GM18517 (cell line): ENCODE results near the gene PTPRM.
"Not testable (repeated sequence)": the region's sequence is repeated elsewhere in the genome, so short reads cannot be mapped to it uniquely, and the experiment has no call there.

Experiments
- ATAC-seq: cut with Tn5 transposase; IDR thresholded peaks from one replicate; pipeline ENCODE4 v1.9.1; 2021; ENCODE audit warnings: mild to moderate bottlenecking, moderate library complexity; ENCODE audit not compliant: unreplicated experiment

Gene PTPRM

DNA sequence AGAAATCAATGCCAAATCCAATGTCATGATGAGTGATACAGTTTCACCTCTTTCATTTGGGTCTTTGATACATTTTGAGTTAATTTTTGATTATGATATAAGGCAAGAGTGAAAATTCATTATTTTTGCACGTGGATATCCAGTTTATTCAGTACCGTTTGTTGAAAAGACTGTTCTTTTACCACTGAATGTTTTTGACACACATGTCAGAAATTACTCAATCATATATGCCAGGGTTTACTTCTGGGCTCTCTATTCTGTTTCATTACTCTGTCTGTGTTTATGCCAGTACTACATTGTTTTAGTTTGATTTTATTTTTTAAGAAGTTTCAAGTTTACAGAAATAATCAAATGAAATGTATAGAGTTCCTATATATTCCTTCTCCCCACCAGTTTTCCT, 154.4 kb downstream of the PTPRM start:
- no peak for ATAC-seq

DNA sequence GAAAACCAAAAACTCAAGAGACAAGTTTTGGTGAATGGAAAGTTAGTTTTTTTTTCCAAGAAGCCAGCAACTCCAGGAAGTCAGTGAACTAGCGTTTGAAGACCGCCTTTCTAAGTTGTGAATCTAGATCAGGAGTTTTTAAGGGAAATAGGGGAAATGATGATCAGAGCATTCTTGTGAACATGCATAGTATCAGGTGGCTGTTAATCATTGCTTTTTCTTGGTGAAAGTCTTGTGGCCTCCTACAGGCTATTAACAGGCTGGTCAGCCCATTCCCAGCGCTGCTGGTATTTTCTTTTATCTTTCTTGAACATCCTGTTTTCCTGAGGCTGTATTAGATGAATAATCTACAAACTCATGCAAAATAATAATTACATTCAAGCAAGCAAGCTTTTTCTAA, 155.8 kb downstream of the PTPRM start:
- no peak for ATAC-seq

DNA sequence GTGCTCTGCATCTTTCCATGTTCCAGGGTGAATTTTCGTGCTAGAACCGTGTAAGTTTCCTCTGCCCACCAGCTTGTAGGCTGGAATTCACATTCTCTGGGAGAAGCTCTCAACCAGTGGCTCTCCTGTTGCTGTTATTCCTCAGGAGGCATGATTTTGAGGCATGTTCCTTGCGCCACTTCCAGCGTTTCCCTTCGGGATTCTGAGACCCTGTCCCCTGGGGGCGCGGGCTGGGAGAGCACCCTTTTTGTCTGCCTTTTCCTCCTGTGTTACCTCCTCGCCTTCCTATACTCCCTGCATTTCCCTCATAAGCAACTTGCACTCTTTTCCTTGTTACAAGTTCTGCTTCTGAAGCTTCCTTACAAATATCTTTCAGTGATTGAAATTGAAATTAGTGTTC, 156.4 kb downstream of the PTPRM start:
- no peak for ATAC-seq

DNA sequence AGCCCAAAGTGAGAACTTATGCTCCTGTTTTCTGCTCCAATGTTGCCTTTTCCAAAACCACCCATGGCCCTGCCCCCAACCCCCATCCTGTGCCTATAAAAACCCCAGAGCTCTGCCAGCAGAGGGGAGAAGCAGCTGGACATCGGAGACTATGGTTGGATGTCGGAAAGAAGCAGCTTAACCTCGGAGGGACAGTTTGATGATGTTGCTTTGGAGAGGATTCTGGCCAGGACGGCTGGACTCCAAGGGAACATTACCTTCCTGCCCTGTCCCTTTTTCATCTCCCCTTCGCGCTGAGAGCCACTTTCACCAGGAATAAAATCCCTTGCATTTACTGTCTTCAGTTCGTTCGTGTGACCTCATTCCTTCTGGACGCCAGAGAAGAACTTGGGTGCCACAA, 158.4 kb downstream of the PTPRM start:
- no peak for ATAC-seq

DNA sequence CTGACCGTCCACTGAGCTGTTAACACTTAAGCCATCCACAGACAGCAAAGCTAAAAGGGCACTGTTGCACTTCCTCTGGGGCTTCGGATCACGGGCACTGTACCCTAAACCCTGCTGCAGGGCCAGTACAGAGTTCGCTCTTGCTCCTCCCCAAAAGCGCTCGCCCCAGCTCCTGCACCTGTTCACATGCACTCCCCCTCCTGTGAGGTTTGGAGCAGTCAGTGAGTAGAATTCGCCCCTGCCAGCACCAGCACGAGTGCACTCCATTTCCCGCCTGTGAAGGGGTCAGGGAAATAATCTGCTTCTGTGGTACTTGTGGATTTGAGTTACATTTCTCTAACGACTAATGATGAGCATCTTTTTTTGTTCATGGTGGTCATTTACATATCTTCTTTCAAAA, 158.8 kb downstream of the PTPRM start:
- ATAC-seq, result no peak

DNA sequence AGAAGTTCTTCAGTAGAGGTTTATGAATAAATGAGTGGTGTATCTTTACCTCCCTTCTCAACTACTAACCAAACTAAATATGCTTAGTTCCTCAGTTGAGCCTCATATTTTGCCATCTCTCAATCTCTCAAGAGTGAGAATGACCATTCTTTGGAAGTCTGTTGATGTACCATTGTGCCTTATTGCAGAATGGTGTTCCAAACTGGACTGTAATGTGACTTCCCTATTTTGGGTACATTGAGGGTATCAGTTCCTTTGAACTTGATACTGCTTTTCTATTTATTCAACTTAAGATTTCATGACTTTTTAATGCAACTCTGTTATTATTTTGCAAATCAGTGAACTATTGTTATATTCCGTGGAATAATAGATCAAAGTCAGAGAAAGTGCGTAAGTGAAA, 159.4 kb downstream of the PTPRM start:
- ATAC-seq, result no peak

DNA sequence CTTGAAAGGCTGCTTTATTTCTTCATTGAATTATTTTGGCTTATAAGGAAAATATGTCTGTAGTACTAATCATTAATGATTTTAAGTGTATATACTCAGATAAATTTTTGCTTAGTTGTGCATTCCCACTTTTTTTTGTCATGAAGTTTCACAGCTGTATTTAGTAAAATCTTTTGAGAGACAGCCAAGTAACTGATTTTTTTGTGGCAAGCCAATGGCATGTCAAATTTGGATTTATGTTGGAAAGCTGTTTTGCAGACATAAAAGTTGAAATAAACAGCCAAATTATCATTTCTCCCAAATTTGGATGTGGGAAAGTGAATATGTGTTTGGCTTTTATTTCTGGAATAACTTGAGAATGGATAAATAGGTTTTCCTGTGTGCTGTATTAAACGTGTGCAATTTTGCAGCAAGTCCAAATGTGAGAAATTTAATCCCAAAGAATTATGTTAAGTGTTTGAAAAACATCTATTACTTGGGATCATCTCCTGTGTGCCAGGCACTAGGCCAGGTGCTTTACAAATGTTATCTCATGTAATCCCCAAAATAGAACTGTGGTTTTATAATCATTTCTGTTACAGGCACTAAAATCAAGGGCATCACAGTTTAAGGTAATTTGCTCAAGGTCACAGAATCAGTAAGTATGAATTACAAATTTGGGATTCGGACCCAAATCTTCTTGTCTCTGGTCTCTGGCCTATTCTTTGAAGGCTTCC, 160.4 kb downstream of the PTPRM start:
- no peak for ATAC-seq

DNA sequence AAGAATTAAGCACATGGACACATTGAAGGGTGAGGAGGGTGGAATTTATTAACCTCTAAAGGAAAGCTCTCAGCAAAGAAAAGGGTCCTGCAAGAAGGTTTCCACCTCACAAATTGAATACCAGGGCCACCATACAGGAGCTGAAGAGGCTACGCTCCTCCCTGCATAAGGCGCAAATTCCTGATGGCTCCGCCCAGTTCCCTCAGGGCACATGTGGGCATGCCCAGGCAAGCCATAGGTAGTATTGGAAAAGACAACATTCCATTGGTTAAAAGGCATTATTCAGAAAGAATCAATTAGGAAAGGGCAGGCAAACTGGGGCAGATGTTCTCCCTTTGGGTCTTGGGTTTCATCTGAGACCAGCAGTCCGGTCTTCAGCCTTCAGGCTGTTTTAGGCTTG, 161.2 kb downstream of the PTPRM start:
- no peak for ATAC-seq

DNA sequence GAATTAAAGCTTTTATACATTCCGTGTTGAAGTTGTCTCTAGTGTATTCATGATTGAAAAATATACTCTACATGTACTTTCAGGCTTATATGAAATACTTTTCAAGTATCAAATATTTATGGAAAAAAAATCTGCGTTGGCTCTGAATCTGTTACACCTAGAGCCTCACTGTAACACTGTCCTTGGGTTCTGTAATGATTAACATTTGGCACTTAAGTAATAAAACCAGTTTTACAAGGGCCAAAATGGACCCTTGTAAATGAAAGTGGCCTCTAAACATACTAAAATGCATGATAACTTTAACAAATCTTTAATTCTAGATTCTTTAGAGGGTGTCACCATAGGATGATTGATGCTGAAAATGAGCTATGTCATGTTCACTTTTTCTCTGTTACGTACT, 162.8 kb downstream of the PTPRM start:
- ATAC-seq, result no peak

DNA sequence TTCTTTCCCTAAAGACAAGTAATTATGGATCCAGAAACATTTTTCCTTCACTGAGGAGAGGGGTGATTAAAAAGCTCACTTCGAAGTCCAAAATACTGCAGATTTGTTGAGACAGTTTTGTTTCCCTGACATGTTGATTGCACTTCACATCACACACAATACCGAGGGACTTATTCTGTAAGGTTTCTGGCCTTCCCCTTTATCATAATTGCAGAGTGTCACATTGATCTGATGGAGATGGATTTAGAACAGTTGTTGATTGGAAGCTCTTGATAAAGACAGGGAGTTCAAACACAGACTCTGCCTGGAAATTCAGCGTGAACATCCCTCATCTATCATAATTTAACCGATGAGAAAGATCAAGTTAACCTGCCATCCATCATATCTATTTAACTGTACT, 163.6 kb downstream of the PTPRM start:
- ATAC-seq, result no peak

DNA sequence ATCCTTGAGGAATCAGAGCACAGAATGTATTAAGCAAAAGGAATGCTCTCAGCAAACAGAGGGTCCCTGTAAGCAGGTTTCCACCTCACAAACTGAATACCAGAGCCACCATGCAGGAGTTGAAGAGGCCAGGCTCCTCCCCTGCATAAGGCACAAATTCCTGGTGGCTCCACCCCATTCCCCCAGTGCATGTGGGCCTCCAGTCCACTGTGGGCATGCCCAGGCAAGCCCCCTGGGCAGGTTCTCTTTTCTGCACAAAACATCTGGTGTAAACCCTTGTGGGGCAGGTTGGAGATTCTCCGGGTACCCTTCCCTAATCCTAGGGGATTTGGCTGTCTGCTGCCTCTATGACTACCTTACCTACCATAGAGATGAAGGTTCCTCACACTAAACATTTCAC, 166.5 kb downstream of the PTPRM start:
- no peak for ATAC-seq

DNA sequence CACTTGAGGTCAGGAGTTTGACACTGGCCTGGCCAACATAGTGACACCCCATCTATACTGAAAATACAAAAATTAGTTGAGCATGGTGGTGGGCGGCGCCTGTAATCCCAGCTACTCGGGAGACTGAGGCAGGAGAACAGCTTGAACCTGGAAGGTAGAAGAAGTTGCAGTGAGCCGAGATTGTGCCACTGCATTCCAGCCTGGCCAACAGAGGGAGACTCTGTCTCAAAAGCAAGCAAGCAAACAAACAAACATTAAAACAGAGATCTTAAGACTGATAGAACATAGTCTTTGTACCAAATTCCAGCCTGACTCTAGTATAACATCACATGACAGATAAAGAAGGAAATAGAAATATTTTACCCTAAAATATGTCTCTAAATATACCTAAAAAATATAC, 168.1 kb downstream of the PTPRM start:
- no peak for ATAC-seq

DNA sequence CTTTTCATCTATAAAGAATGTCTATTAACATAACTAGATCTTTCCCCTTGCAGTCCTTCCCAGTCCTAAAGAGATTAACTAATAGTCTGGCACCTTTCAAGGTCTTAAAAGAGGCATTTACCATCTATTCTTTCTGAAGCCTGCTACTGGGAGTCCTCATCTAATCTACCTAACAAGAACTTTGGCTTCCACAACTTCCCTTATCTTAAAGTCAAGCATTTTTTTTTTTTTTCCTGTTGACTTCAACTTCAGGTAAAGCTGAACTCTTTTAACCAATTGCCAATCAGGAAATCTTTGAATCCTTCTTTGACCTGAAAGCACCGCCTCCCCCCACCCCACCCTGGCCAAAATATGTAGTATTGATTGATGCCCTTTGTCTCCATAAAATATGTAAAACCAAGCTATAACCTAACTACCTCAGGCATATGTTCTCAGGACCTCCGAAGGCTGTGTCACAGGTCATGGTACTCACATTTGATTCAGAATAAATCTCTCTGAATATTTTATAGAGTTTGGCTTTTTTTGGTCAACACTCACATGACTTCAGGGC, 168.6 kb downstream of the PTPRM start:
- no peak for ATAC-seq

DNA sequence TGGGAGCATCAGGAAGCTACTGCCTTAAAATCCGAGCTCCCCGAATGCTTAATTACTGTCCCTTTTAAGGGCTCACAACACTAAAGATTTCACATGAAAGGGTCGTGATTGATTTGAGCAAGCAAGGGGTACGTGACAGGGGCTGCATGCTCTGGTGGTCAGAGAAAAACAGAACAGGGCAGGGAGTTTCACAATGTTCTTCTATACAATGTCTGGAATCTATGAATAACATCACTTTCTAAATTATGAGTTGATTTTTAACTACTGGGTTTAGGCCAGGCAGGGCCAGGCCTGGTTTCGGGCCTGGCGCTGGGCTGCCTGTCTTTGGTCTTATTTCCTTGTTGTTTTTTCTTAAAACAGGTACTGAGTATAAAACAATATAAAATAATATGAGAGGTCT, 169.4 kb downstream of the PTPRM start:
- not testable (repeated sequence) for ATAC-seq

DNA sequence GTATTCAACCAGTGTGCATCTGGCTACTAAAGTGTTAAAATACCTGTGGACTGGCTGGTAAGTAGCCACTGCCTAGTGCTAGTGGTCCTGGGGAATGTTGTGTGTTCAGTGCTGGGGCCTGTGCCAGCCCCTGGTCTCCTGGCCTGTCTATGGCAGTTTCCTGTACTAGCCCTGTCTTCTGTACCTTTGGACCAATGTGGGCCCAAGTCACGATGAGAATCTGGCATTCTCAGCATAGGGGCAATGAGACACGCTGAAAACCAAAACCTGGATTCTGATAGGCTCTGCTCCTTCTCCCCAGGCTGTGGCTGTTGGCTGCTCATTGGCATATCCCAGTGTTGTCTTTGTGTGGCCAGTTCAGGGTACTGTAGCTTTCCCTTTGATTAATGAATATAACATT, 170.4 kb downstream of the PTPRM start:
- no peak for ATAC-seq

DNA sequence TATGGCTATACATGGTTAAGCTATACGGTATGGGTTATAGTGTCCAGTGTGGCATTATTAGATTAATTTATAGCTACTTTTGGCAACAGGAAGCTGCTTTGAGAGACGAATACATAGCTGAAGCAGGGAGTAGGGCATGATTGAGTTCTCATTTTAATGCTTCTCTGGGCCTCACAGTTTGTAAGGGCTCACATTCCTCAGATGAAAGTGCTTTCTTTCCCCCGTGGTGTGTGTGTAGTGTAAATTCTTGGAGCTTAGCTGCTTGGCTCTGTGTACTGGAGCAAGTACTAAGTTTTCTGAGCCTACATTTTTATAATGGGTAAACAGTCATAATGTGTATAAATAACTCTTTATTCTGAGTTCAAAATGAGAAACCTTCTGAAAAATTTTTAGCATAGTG, 173.7 kb downstream of the PTPRM start:
- no peak for ATAC-seq

DNA sequence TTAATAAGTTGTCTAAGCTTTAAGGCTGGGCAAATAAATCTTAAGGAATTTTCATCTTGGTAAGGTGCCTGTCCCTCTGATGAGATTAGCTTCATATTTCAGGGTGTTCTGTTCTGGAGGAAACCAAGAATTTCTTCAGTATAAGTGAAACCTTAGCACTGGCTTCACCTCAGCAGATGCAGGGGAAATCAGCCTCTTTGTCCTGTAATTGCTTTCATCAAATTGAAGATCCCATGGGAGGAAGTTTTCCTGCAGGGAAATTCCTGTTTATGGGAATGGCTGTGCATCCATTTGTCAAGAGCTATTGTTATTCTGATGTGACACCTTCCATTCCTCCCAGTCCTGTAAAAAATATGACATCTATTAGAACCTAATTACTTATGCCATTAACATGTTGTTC, 174.5 kb downstream of the PTPRM start:
- ATAC-seq, result no peak

DNA sequence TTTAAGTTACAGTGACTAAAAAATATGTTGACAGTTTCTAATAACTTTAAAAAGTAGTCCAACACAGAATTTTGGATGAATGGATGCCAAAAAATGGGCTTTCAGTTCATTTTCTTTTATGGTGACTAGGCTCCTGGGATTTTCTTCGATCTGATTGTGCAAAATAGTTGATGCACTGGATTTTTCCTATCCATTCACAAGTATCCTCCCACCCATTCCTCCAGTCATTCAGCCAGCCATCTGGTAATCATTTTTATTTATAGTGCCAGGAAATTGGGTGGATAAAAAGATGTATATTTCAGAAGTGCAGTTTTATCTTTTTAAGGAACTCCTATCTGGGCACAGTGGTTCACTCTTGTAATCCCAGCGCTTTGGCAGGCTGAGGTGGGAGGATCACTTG, 175.1 kb downstream of the PTPRM start:
- no peak for ATAC-seq

DNA sequence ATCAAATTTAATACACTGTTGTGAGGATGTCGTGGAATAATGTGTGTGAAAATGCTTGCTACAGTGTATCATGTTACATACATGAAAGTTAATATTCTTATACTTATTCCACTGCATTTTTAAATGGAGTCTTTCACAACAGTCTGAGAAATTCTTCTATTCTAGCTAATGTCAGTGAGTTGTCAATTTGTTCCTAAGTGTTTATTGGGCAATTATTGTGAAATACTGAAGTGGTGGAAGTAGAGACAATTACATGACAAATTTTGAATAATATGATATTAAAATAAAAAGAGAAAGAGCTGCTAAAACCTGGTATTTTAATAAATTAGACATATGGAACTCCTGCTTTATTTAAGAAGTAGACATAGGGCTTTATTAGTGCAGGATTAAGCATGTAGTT, 176.1 kb downstream of the PTPRM start:
- ATAC-seq, result no peak

DNA sequence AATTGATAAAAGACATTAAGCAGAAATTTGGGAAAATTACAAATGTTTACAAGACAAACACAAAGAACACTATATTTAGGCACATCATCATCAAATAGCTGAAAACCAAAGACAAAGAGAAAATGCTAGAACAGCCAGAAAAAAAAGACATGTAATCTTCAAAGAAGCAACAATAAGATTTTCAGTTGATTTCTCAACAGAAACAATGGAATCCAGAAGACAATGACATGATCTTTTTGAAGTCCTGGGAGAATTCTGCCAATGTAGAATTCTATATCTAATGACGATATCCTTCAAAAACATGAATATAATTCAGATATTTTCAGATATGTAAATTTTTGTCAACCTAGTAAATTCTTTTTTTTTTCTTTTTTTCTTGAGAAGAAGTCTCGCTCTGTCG, 179.0 kb downstream of the PTPRM start:
- no peak for ATAC-seq

DNA sequence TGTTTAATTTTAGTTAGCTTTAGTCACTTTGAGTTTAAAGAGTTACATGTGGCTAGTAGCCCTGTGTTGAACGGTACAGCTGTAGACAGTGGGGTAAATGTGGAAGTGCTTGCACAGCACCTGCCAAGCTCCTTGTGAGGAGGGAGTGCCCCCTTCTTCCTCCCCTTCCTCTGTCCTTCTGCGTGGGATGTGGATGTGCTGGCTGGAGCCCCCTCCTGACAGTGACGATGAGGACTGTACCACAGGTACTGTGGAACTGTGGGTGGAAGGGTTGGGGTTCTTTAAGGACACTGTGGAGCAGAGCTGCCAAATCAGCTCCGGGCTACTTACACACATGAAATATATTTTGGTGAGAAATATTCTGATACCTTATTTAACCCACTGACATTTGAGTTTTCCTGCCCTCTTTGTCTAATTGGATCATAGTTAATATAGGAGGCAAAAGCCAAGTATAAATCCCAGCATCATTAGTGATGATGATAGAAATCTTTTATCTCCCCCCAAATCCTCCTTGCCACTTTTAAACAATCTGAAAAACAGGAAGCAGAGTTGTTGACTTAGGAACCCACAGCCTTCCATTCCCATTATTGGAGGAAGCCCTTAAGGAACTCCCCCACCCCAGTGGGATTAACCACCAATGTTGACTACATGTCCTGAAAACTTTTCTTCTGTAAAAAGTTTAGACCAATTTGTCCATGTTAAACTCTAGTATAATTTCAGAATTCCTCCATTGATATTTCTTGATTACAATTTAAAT, 181.3 kb downstream of the PTPRM start:
- no peak for ATAC-seq

DNA sequence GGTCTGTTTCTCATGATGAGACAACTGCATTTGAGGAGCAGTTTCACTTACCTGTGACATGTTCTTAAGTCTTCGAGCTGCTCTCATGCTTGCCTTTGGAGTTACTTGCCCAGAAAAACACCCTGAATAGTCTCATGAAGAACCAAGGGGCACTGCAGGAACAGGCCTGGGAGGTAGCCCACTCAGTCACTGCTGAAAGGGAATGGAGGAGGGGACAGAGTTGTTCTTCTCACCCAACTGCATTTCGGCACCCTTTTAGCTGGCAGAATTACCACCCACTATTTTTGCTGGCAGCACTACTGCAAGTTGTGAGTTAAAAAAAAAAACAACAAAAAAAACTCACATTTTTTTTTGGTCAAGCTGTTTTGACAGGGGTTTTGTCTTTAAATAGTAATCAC, 181.9 kb downstream of the PTPRM start:
- ATAC-seq, result no peak
